Forelimb muscle (tissue), 1 donor: ENCODE data around the gene HGF. TPM values are rescaled to one million over a fixed set of nuclear protein-coding genes. Genes with fewer than 3 reads are reported as not detected.
"Not testable (repeated sequence)": the region's sequence is repeated elsewhere in the genome, so short reads cannot be mapped to it uniquely, and the experiment has no call there.

ENCODE experiments used
- DNase-seq: peaks from one replicate; pipeline ENCODE4 v3.0.0-alpha.2; 2013; ENCODE audit warnings: low read depth
- polyA plus RNA-seq: library from polyadenylated mRNA; unstranded; fragments of 120-200 nt; gene quantifications from one replicate; pipeline ENCODE4 v1.2.1, GENCODE V29; 2013; ENCODE audit not compliant: insufficient read length

The HGF gene
- polyA plus RNA-seq, 1 donor, result 5.0 TPM

- not testable (repeated sequence) for DNase-seq
Measured at GRCh38 chr7:81722250-81722649, 47.6 kb downstream of the HGF start.

- DNase-seq, result no peak
Measured at GRCh38 chr7:81721437-81721836, 48.4 kb downstream of the HGF start.

- DNase-seq, result no peak
Measured at GRCh38 chr7:81719865-81720264, 50.0 kb downstream of the HGF start.

DNA sequence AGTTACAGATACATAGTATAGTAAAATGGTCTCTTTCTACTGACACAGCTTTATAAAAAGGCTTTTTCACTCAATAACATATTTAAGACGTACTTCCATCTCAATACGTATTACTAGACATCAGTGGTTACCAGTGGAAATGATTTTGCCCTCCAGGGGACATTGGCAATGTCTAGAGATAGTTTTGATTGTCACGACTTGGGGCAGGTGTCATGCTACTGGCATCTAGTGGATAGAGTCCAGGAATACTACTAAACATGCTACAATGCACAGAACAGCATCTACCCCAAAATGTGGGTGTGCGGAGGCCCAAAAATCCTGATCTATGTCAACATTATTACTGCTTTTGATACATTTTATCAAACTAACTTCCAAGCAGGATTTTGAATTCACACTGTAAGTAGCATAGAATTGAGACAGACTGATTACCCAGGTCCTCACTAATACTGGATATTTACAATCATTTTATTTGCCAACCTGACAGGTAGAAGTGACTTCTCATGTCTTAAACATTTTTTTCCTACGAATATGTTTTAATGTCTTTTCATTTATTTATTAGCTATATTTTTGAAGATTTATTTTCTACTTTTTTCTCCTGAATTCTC lies 53.8 kb downstream of the HGF start:
- DNase-seq, result no peak

- no peak for DNase-seq
Measured at GRCh38 chr7:81714306-81714705, 55.5 kb downstream of the HGF start.

DNA sequence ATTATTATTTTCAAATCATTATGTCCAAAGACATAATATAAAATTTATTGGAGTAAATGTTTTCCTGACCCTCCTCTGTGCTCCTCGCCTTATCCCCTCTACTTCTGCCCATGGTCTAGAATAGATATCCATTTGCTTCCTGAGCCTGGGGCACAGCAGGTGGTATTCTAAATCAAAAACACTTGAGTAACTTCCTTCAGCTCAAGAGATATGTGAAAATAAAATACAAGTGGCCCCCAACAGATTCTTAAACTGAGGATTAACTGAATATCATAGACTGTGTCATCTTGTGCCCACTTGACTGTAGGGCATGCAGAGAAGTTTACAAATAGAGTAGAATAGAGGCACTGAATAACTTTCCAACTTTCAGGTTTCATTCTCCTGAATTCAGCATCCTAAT lies 59.1 kb downstream of the HGF start:
- no peak for DNase-seq

GRCh38 chr7:81709836-81710235 lies 60.0 kb downstream of the HGF start:
- DNase-seq, result no peak

GRCh38 chr7:81707966-81708365 lies 61.9 kb downstream of the HGF start:
- DNase-seq, result peak; percentile 38

DNA sequence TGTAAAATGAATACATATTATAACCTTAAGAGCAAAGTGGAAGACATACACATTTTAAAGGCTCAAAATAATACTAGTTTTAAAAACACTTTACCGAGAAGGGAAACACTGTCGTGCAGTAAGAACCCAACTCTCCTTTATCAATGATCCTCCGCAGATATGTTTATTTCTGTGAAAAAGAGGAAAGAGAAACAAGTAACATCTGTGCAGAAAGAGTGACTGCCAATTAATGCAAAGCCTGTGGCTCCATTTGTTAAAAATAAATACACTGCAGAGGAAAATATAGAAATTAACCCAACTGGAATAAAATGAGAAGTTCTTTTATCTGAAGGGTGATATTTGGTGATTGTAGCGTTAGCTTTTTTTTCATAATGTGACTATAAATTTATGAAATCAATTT lies 62.7 kb downstream of the HGF start:
- DNase-seq, result no peak

DNA sequence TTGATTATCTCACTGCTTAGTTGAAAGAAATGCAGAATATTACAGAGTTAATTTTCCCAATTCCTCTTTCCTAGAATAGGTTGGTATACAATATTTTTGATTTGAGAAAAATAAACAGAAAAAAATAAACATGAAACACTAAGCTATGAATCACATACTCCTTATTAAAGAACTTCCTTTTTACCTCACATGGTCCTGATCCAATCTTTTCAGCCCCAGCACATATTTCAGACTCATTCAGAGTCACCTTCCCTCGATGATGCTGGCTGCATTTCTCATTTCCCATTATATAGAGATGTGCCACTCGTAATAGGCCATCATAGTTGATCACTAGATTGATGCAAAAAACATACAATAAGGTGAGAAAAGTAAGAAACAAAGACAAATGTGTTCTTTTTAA lies 64.6 kb downstream of the HGF start:
- DNase-seq, result no peak

GRCh38 chr7:81704595-81704994 lies 65.3 kb downstream of the HGF start:
- DNase-seq, result no peak

- DNase-seq, result no peak
Measured at GRCh38 chr7:81698965-81699364, 70.9 kb downstream of the HGF start.

DNA sequence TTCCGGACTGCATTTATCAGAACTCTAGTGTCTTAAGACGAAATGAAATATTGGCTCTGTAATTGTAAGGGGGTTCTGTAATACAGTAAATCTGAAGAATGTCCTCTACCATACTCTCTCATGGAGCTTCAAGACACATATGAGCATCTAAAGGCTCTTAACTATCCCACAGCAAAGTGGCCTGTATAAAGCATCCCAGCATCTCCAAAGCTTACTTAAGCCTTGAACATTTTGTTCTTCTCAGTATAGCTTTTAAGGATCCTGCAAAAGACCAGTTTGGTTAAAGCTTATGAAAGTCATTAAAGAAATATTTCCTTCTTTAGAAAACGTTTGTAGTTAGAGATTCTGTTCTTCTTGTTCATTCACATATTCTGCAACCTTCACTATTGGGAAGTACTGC lies 75.1 kb downstream of the HGF start:
- DNase-seq, result no peak

DNA sequence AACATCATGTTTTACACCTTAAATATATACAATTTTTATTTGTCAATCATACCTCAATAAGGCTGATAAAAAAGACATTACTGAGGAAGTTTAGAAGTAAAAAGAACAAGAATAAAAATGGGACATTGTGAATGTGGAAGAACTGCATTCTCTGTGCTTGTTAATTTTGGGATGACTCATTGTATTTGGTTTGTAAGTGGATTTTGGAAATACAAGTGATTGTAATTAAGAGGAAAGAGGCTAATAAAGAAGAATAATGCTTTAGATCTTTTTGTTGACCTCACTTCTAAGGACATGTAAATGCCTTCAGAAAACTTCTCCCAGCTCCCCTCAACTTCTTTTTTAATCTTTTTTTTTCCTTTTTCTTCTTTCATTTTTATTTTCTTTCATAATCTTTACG lies 76.0 kb downstream of the HGF start:
- DNase-seq, result no peak

DNA sequence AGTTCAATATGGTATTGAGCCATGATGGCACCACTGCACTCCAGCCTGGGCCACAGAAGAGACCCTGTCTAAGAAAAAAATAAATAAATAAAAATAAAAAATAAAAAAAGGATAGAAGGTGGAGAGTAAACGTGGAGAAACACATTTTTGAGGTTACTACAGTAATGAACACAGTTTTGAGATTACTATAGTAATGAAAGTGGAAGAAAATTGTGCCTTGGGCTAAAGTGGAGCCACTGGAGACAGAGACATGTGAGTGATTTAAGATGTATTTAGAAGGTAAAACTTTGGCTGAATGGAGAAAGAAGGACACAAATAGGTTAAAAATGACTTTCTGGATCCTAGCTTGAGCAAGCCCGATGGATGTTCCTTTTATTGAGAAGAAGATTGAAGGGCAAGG lies 76.8 kb downstream of the HGF start:
- DNase-seq, result no peak

DNA sequence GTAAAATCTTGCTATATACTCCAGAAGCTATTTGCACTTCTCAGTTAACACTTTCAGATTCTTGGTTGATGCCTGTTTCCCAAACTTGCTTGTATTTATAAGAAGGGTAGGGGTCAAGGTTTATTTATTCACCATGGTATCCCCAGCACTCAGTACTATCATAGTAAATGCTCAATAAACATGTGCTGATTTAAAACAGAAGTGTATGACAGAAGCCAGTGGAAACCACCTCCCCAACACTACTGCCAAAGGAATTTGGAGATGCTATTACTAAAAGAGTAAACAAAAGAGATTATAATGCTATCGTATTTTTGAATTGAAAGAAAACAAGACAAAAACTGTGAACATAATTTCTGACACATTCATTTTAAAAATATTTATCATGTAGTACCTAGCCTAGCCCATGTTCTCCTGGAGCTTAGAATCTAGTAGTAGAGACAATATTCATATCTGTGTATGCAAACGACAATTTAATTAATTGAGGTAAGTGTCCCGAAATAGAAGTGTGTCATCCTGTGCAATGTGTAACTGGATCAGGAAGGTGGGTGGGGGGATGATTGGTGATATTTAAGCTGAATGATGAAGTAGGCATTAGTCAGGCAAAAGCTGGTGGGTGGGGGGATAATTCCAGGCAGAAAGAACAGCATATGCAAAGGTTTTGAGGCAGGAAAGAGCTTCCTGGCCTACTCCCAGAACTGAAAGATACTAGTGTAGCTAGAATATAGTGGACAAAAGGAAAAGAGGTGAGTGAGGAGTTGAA lies 77.5 kb downstream of the HGF start:
- DNase-seq, result no peak

- no peak for DNase-seq
Measured at GRCh38 chr7:81691199-81691821, 78.5 kb downstream of the HGF start.

DNA sequence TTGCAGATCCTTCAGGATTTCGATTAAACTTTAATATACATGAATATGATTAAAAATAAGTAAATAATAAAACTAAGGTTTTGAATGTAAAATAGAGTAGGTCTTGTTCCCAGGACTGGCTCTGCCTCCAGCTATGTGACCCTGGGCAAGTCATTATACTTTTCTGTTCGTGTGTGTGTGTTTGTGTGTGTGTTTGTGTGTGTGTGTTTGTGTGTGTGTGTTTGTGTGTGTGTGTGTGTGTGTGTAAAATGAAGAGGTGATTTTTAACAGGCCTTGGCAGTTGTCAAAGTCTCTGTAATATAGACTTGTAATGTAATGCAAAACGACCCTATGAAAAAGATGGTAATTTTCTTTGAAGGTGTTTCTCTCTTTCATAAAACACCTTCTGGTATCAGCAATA lies 79.2 kb downstream of the HGF start:
- DNase-seq, result no peak

DNA sequence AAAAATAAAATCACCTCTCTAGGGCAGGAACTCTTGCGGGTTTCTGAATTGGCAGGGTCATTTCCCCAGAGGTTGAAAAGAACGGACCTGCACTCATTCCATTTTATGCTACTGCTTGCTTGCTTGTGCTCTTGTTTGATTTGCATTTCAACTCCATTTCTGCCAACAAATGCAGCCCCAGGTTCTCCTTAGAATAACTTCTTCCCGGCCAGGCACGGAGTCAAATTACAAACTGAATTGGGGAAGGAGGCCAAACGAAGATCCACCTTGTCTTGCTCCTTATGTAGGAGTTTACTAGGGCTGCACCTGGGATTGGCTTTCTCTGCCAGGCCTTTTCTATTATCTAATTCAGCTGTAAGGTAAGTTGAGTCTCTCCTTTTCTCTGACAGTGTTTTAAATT lies 79.6 kb downstream of the HGF start:
- DNase-seq, result no peak

GRCh38 chr7:81688622-81689411 lies 81.0 kb downstream of the HGF start:
- DNase-seq, result no peak

GRCh38 chr7:81687062-81687461 lies 82.8 kb downstream of the HGF start:
- no peak for DNase-seq

- DNase-seq, result no peak
Measured at GRCh38 chr7:81685270-81685868, 84.5 kb downstream of the HGF start.
